Tibial nerve (tissue), 4 donors: Measurements from ENCODE around the gene ISYNA1. TPM values are rescaled to one million over a fixed set of nuclear protein-coding genes. Genes with fewer than 3 reads are reported as not detected.

Experiments used
- DNase-seq, 2 donors: peaks; one replicate each; pipeline ENCODE4 v3.0.0-alpha.2; 2019; ENCODE audit warnings: low spot score in 2 of 2
- H3K27ac ChIP-seq, 4 donors: fragments of 200-600 bp; sonication (generic) in 3 of 4; one replicate each; pipeline ENCODE4 v1.5.1; 2017 to 2019; ENCODE audit warnings: mild to moderate bottlenecking in 1 of 4
- H3K27me3 ChIP-seq, 2 donors: fragments of 200-600 bp; sonication (generic) in 1 of 2; one replicate each; pipeline versions ENCODE4 v1.5.1 to v1.6.0; 2017 to 2019
- H3K36me3 ChIP-seq, 3 donors: fragments of 200-600 bp; sonication (generic); one replicate each; pipeline ENCODE4 v1.5.1; 2018 to 2019
- H3K4me1 ChIP-seq, 4 donors: fragments of 200-600 bp; sonication (generic) in 3 of 4; one replicate each; pipeline ENCODE4 v1.5.1; 2017 to 2019
- H3K4me3 ChIP-seq, 4 donors: fragments of 200-600 bp; sonication (generic) in 3 of 4; one replicate each; pipeline ENCODE4 v1.5.1; 2017 to 2019; ENCODE audit warnings: mild to moderate bottlenecking in 1 of 4, moderate library complexity in 1 of 4
- H3K9me3 ChIP-seq, 4 donors: fragments of 200-600 bp; sonication (generic) in 3 of 4; one replicate each; pipeline ENCODE4 v1.5.1; 2017 to 2019
- CTCF ChIP-seq, 5 experiments: fragments of 200-600 bp in 3 of 5; fragments of 450-650 bp in 2 of 5; sonication (generic) in 3 of 5; IDR thresholded peaks; one replicate each; pipeline ENCODE4 v1.5.1; 2016 to 2019; ENCODE audit warnings: antibody characterized with exemption in 5 of 5, mild to moderate bottlenecking in 3 of 5, moderate library complexity in 2 of 5
- EP300 ChIP-seq, 2 donors: sonication (generic); formaldehyde crosslinking; IDR thresholded peaks; one replicate each; pipeline ENCODE4 v1.6.1; 2017; ENCODE audit warnings: antibody characterized with exemption in 2 of 2, mild to moderate bottlenecking in 1 of 2
- POLR2A ChIP-seq, 2 donors: fragments of 450-650 bp; IDR thresholded peaks; one replicate each; pipeline ENCODE4 v1.6.1; 2017; ENCODE audit warnings: antibody characterized with exemption in 2 of 2, mild to moderate bottlenecking in 2 of 2, moderate library complexity in 2 of 2
- WGBS, 2 donors: methylation state at CpG; one replicate each; pipeline ENCODE4 v1.1.5; 2018; 5-methylcytosine and 5-hydroxymethylcytosine counted together
- total RNA-seq, 4 donors: library from RNA; depleted of rRNA; stranded (reverse); fragments of >200 nt; gene quantifications; one replicate each; pipeline ENCODE4 v1.1.0, GENCODE V29; 2016

The ISYNA1 gene
- total RNA-seq, 4 donors from 2014 or later, result 43.5 to 82.2 (median 52.4) TPM

DNA sequence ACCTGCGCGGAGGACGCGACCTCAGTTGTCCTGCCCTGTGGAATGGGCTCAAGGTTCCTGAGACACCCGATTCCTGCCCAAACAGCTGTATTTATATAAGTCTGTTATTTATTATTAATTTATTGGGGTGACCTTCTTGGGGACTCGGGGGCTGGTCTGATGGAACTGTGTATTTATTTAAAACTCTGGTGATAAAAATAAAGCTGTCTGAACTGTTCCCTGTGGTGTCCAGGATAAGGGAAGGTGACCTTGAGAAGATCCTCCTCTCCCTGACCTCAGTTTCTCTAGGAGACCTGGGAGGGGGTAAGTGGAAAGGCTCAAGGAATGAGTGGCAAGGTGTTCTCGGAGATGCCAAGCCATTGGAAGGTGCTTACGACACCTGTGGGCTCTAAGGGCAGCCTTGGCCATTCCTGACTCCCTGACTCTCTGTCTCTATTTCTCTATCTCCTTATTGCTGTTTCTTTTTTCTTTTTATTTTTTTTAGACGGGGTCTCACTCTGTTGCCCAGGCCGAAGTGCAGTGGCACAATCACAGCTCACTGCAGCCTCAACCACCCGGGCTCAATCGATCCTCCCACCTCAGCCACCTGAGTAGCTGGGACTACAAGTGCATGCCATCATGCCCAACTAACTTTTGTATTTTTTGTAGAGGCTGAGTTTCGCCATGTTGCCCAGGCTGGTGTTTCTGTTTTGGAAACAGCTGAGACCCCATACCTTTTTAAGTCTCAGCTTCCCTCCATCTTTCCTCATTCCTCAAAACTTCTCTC, 48.8 kb downstream of the ISYNA1 start:
- WGBS, 2 donors, result 79 to 88% methylated on average over 13 of the region's 13 CpGs
- H3K27ac ChIP-seq, result peak overlapping the region in 1 of 4 donors; percentile 42
- TF ChIP-seq CTCF (IDR thresholded peaks at IDR 0.05) (no peak), POLR2A (IDR thresholded peaks at IDR 0.05) (no peak), EP300 (IDR thresholded peaks at IDR 0.05) (no peak)
- no peaks in the 10 kb centered on the region for H3K9me3 ChIP-seq
- H3K27me3 ChIP-seq, result no peaks in the 10 kb centered on the region
- no peaks in the 10 kb centered on the region for H3K36me3 ChIP-seq
- peaks cover 0 to 33% (median 13%) of the 10 kb centered on the region in 4 donors for H3K4me1 ChIP-seq
- DNase-seq, result no peak
- H3K4me3 ChIP-seq, result peak overlapping the region in 1 of 4 donors; percentile 39

GRCh38 chr19:18388100-18388959, 49.6 kb downstream of the ISYNA1 start:
- DNase-seq, result peak; percentile 61 to 71
- peak overlapping the region in 3 of 4 donors; percentile 38 to 47 (median 42) for H3K27ac ChIP-seq
- peak in 1 of 2 donors; percentile 59 for TF ChIP-seq EP300 (IDR thresholded peaks at IDR 0.05)
- peak; percentile 99 to 100 (median 99) for TF ChIP-seq CTCF (IDR thresholded peaks at IDR 0.05)
- TF ChIP-seq POLR2A (IDR thresholded peaks at IDR 0.05), result no peak
- peak overlapping the region; percentile 4 to 47 (median 41) for H3K4me3 ChIP-seq
- peaks cover 0 to 33% (median 13%) of the 10 kb centered on the region in 4 donors for H3K4me1 ChIP-seq
- no peaks in the 10 kb centered on the region for H3K36me3 ChIP-seq
- H3K9me3 ChIP-seq, result no peaks in the 10 kb centered on the region
- H3K27me3 ChIP-seq, result no peaks in the 10 kb centered on the region
- 13 to 16% methylated on average over 32 to 51 of the region's 86 CpGs for WGBS, 2 donors

GRCh38 chr19:18386543-18387271, 51.2 kb downstream of the ISYNA1 start:
- peak overlapping the region in 2 of 4 donors; percentile 1 to 35 for H3K4me3 ChIP-seq

More at GRCh38 chr19:18386543-18387271, 51.2 kb downstream of the ISYNA1 start:
- TF ChIP-seq EP300 (IDR thresholded peaks at IDR 0.05) (peak in 1 of 2 donors; percentile 43), POLR2A (IDR thresholded peaks at IDR 0.05) (no peak), CTCF (IDR thresholded peaks at IDR 0.05) (no peak)
- H3K9me3 ChIP-seq, result no peaks in the 10 kb centered on the region
- peak overlapping the region in 3 of 4 donors; percentile 17 to 65 (median 41) for H3K27ac ChIP-seq
- WGBS, 2 donors, result 78 to 85% methylated on average over 14 of the region's 14 CpGs
- H3K27me3 ChIP-seq, result no peaks in the 10 kb centered on the region
- H3K4me1 ChIP-seq, result peaks cover 0 to 33% (median 10%) of the 10 kb centered on the region in 4 donors
- DNase-seq, result peak; percentile 22 to 54
- H3K36me3 ChIP-seq, result no peaks in the 10 kb centered on the region
